GM21515 (cell line): ENCODE measurements around the gene C2orf69.

ENCODE experiments used
- ATAC-seq: cut with Tn5 transposase; IDR thresholded peaks from one replicate; pipeline ENCODE4 v1.9.1; 2021; ENCODE audit not compliant: unreplicated experiment

C2orf69 gene

DNA sequence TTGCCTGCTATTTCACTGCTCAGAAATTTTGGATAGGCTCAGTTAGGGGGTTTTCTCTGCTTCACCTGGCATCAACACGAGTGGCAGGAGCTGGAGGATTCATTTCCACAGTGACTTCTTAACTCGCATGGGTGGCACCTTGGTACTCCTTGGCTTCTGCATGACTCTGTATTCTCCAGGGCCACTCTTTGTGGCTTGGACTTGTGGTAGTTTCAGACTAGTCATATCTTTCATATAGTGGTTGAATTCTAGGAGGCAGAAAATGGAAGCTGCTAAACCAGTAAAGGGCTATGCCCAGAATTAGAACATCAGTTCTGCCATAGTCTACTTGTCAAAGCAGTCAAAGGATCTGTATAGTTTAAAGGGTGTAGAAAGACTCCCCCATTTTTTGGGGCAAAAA, 51.1 kb downstream of the C2orf69 start:
- no peak for ATAC-seq

DNA sequence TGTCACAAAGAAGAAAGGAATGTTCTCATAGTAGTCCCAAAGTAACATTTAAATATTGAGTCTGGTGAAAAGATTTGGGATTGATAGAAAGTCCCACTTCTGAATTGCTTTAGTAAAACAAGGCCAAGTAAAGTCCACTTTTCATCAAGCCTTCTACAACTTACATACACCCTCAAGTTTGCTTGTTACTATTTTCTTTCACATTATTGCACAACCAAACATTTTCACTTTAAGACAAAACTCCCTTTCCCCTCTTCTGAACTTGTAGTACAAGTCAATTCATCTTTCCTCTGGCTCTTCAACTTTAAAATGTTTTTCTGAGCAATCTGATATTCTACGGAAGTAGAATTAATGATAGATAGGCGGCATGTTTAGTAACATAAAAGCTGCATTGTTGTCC, 55.3 kb downstream of the C2orf69 start:
- no peak for ATAC-seq

DNA sequence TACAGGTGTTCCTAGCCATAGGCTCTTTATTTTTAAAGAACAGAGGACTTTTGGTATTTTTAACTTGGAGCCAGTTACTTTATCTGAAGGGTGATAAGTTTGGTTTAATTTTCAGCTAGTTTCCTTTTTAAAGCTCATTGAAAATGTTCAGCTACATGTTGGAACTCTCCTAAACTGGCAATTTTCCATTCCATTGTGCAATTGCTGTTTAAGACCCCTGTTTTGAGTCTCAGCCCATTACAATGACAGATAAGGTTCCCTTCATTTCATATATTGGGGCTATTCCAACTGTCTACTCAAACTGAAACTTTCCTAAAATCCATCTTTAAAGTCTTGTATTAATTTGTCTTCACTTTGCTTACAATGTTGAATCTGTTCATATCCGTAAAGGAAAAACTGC, 55.9 kb downstream of the C2orf69 start:
- no peak for ATAC-seq

DNA sequence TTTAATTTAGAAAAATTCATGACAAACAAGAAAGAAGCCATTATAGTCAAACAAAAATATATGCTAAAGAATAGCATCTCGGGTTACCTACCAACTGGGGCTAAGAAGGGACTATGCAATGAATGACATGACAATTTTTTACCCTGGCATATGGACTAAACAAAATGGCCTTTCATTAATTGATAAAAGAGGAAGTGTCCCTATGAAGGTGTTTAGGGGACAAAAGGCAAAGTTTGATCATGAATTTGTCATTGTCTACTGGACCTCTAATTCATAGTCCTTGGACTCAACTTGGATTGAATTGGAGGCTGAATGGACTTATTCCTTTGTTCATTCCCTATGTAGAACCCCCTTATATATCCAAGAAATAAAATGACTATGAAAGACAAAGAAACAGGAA, 57.0 kb downstream of the C2orf69 start:
- no peak for ATAC-seq

DNA sequence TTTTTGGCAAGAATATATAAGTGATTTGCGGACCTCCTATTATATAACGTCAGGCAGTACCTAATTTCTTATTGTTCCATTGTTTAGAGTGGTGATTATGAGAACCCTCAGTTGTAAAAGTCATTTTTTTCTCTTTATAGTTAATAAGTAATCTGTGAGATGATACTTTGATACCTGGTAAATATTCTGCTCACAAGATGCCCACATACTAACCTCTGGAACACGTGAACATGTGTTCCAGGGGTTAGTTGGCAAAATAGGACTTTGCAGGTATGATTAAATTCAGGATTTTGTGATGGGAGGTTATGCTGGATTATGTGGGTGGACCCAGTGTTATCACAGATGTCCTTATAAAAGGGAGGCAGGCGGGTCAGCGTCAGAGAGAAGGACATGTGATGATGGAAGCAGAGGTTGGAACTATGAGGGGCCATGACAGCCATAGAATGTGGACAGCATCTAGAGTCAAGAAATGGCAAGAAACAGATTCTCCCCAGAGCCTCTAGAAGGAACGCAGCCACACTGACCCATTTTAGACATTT, 61.1 kb downstream of the C2orf69 start:
- ATAC-seq: no peak

DNA sequence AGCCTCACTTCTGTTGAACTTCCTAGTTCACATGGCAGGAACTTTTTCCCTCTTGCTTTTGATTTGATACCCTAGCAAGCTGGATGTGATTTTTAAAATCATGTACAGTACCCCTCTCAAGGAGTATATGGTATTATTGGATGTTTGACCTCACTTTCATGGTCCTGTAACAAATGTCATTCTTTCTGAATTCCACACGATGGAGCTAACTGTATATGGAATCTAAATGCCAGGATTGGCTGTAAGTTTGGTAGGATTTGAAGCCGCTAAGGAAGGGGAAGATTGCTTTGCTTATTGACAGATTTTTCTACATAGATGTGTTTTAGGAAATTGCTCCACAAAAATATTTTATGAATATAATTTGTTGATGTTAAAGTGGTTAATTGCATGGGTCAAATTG, 62.6 kb downstream of the C2orf69 start:
- ATAC-seq: no peak

DNA sequence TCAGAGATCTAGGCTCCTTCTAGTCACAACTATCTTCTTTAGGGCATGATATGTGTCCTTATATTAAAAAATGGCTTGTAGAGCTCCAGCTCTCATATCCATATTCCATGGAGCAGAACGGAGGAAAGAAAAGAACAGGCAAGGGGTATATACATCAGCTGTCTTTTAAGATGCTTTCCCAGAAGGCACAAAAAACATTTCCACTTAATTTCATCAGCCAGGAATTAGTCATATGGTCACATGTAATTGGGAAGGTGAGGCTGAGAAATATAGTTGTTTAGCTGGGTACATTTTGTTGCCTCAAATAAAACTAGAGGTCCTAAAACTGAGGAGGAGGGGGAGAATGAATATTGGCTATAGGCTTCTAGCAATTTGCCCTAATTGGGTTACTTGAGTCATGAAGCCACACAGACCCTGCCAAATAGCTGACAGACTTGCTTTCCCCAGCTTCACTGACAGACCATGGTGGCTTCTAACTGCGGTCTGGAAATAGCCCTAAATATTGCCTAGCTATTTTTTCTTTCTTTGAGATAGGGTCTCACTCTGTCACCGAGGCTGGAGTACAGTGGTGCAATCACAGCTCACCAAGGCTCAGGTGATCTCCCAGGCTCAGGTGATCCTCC, 64.3 kb downstream of the C2orf69 start:
- no peak for ATAC-seq
